Smooth muscle cell (in vitro differentiated cells): ENCODE measurements around the gene TMEM52B. TPM values are rescaled to one million over a fixed set of nuclear protein-coding genes. Genes with fewer than 3 reads are reported as not detected.
"Not testable (repeated sequence)": the region's sequence is repeated elsewhere in the genome, so short reads cannot be mapped to it uniquely, and the experiment has no call there.

ENCODE experiments used
- DNase-seq: peaks from one replicate; lab custom pipeline; 2025; ENCODE audit not compliant: unreplicated experiment; lab: John Stamatoyannopoulos, UW
- H2AFZ ChIP-seq: fragments of 200-600 bp; sonication (generic); 2 replicates; pipeline ENCODE4 v1.6.0; 2016; ENCODE audit warnings: antibody characterized with exemption, low read depth, mild to moderate bottlenecking
- H3F3A ChIP-seq: fragments of 200-600 bp; sonication (generic); 2 replicates; pipeline ENCODE4 v1.6.0; 2017; ENCODE audit warnings: antibody characterized with exemption, low read depth
- H3K27ac ChIP-seq: fragments of 200-600 bp; sonication (generic); 2 replicates; pipeline ENCODE4 v1.5.1; 2016; ENCODE audit warnings: low read depth, mild to moderate bottlenecking
- H3K27me3 ChIP-seq: fragments of 200-600 bp; sonication (generic); 2 replicates; pipeline ENCODE4 v1.6.1; 2016; ENCODE audit warnings: low read depth, mild to moderate bottlenecking
- H3K36me3 ChIP-seq: fragments of 200-600 bp; sonication (generic); 2 replicates; pipeline ENCODE4 v1.5.1; 2016; ENCODE audit warnings: low read depth
- H3K4me1 ChIP-seq: fragments of 200-600 bp; sonication (generic); 2 replicates; pipeline ENCODE4 v1.5.1; 2016; ENCODE audit warnings: low read depth
- H3K4me2 ChIP-seq: fragments of 200-600 bp; sonication (generic); 2 replicates; pipeline ENCODE4 v1.6.0; 2016; ENCODE audit warnings: mild to moderate bottlenecking
- H3K4me3 ChIP-seq: fragments of 200-600 bp; sonication (generic); 2 replicates; pipeline ENCODE4 v1.5.1; 2016; ENCODE audit warnings: mild to moderate bottlenecking
- H3K79me2 ChIP-seq: fragments of 200-600 bp; sonication (generic); 2 replicates; pipeline ENCODE4 v1.6.0; 2016; ENCODE audit warnings: low read depth, mild to moderate bottlenecking
- H3K9ac ChIP-seq: fragments of 200-600 bp; sonication (generic); 2 replicates; pipeline ENCODE4 v1.6.0; 2016; ENCODE audit warnings: low read depth
- H3K9me3 ChIP-seq: fragments of 200-600 bp; sonication (generic); replicated peaks from 2 replicates; pipeline ENCODE4 v1.5.1; 2016; ENCODE audit warnings: low read depth
- H4K20me1 ChIP-seq: fragments of 200-600 bp; sonication (generic); 2 replicates; pipeline ENCODE4 v1.6.0; 2016; ENCODE audit warnings: low read depth
- WGBS: methylation state at CpG from one replicate; pipeline ENCODE4 v1.1.7; 2016; ENCODE audit warnings: low lambda C conversion rate; 5-methylcytosine and 5-hydroxymethylcytosine counted together
- polyA plus RNA-seq: library from polyadenylated mRNA; unstranded; fragments of >200 nt; fragmentation: Nextera tagmentation; extraction: Ambion mirVana; gene quantifications from 2 replicates; pipeline ENCODE4 v1.2.1, GENCODE V29; 2016
- total RNA-seq: library from RNA; depleted of rRNA; stranded (reverse); fragments of >200 nt; gene quantifications from 2 replicates; pipeline ENCODE4 v1.2.3, GENCODE V29; 2014
- TF ChIP-seq, protein P1 (sequence below): fragments of 200-600 bp; sonication (generic); IDR thresholded peaks from 2 replicates; pipeline ENCODE4 v1.5.1; 2017; ENCODE audit warnings: borderline replicate concordance, mild to moderate bottlenecking, antibody characterized with exemption; ENCODE audit not compliant: insufficient read depth, poor library complexity, severe bottlenecking

Gene TMEM52B
- total and polyA plus RNA-seq, 2 experiments from 2014 or later = 0.77 to 2.0 TPM

DNA sequence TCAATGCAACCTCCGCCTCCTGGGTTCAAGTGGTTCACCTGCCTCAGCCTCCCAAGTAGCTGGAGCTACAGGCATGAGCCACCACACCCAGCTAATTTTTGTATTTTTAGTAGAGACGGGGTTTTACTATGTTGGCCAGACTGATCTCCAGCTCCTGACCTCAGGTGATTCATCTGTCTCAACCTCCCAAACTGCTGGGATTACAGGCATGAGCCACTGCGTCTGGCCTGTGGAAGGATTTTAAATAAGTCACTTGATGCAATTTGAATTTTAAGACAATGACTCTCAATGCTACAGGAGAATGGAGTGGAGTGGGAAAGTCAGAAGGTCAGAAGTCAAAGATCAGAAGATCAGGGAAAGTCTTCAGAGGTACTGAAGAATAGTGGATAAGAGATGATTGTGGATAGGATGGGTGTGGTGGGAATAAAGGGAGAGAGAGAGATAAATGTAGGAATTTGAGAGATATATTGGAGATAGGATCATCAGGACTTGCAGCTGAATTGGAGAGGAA lies 15.4 kb downstream of the TMEM52B start:
- Histone ChIP-seq H3K4me3 (no peak overlapping the region), H3K4me2 (no peak overlapping the region), H3K9me3 (no peaks in the 10 kb centered on the region), H3F3A (peaks cover 7% of the 10 kb centered on the region), H2AFZ (no peak overlapping the region), H4K20me1 (no peaks in the 10 kb centered on the region), H3K36me3 (no peaks in the 10 kb centered on the region), H3K27ac (peak overlapping the region; percentile 42), H3K79me2 (no peaks in the 10 kb centered on the region), H3K4me1 (peaks cover 2% of the 10 kb centered on the region), H3K9ac (no peak overlapping the region), H3K27me3 (no peaks in the 10 kb centered on the region)
- TF ChIP-seq, protein P1, sequence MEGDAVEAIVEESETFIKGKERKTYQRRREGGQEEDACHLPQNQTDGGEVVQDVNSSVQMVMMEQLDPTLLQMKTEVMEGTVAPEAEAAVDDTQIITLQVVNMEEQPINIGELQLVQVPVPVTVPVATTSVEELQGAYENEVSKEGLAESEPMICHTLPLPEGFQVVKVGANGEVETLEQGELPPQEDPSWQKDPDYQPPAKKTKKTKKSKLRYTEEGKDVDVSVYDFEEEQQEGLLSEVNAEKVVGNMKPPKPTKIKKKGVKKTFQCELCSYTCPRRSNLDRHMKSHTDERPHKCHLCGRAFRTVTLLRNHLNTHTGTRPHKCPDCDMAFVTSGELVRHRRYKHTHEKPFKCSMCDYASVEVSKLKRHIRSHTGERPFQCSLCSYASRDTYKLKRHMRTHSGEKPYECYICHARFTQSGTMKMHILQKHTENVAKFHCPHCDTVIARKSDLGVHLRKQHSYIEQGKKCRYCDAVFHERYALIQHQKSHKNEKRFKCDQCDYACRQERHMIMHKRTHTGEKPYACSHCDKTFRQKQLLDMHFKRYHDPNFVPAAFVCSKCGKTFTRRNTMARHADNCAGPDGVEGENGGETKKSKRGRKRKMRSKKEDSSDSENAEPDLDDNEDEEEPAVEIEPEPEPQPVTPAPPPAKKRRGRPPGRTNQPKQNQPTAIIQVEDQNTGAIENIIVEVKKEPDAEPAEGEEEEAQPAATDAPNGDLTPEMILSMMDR = no peak
- no peak for DNase-seq
- WGBS = 59% methylated on average over 3 of the region's 3 CpGs

DNA sequence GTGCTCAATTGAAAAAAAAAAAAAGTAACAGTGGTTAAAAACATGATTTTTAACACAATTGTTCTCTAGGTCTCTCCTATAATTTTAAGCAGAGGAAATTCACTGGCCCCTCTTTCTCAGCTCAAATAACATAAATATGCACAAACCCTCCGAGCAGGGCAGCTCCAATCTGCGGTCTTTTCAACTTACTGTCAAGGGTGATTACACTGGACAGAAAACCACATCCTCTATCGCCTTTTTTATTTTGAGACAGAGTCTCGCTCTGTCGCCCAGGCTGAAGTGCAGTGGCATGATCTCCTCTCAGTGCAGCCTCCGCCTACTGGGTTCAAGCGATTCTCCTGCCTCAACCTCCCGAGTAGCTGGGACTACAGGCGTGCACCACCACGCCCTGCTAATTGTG lies 17.4 kb downstream of the TMEM52B start:
- 87% methylated on average over 10 of the region's 10 CpGs for WGBS
- Histone ChIP-seq H3K4me2 (no peak overlapping the region), H3K9ac (no peak overlapping the region), H3K9me3 (no peaks in the 10 kb centered on the region), H3K27me3 (no peaks in the 10 kb centered on the region), H3K36me3 (no peaks in the 10 kb centered on the region), H4K20me1 (no peaks in the 10 kb centered on the region), H3K27ac (no peak overlapping the region), H3K4me1 (no peaks in the 10 kb centered on the region), H3F3A (no peaks in the 10 kb centered on the region), H3K79me2 (no peaks in the 10 kb centered on the region), H2AFZ (no peak overlapping the region), H3K4me3 (no peak overlapping the region)
- TF ChIP-seq, protein P1 = no peak
- no peak for DNase-seq

DNA sequence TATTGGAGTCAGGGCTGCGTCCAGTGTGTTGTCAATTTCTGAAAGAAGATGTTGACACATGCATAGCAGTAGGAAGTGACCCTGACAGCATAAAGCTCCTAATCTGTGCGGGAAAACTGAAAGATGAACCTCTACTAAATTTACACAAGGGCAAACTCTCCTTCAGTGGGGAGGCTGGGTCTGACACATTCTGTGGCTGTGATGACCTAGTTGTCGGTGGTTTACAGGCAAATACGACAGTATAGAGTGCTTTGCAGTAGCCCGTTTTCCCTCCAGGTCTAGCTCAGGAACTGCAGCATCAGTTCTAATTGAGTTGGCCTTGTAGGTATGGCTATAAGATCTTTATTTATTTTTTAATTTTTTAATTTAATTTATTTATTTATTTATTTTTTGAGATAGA lies 19.0 kb downstream of the TMEM52B start:
- TF ChIP-seq, protein P1 = no peak
- DNase-seq = no peak
- Histone ChIP-seq H3K4me1 (no peaks in the 10 kb centered on the region), H3K79me2 (no peaks in the 10 kb centered on the region), H3F3A (no peaks in the 10 kb centered on the region), H3K27me3 (no peaks in the 10 kb centered on the region), H2AFZ (no peak overlapping the region), H3K4me3 (no peak overlapping the region), H3K4me2 (no peak overlapping the region), H3K36me3 (no peaks in the 10 kb centered on the region), H3K9me3 (no peaks in the 10 kb centered on the region), H4K20me1 (no peaks in the 10 kb centered on the region), H3K27ac (no peak overlapping the region), H3K9ac (no peak overlapping the region)
- 65% methylated on average over 5 of the region's 5 CpGs for WGBS

DNA sequence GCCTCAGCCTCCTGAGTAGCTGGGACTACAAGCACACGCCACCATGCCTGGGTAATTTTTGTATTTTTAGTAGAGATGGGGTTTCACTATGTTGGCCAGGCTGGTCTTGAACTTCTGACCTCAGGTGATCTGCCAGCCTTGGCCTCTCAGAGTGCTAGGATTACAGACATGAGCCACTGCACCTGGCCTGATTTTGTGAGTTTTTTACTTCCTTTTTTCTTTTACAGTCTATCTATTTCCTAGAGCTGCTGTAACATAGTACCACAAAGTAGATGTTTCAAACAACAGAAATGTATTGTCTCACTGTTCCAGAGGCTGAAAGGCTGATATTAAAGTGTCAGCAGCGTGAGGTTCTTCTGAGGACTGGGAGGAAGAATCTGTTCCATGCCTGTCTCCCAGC lies 25.7 kb downstream of the TMEM52B start:
- H3F3A ChIP-seq, H3K4me3 ChIP-seq, DNase-seq, H3K79me2 ChIP-seq, H3K9me3 ChIP-seq, H3K4me2 ChIP-seq, H3K27me3 ChIP-seq, H3K4me1 ChIP-seq, H3K36me3 ChIP-seq, H2AFZ ChIP-seq, H4K20me1 ChIP-seq: not testable (repeated sequence)
- 98% methylated on average over 2 of the region's 2 CpGs for WGBS
- Histone ChIP-seq H3K27ac (peak overlapping the region; percentile 85), H3K9ac (peak overlapping the region; percentile 40)
